GM21786 (cell line): ENCODE measurements around the gene FANCE.

Experiments
- ATAC-seq: cut with Tn5 transposase; IDR thresholded peaks from one replicate; pipeline ENCODE4 v1.9.1; 2021; ENCODE audit not compliant: unreplicated experiment

Gene FANCE

GRCh38 chr6:35483062-35483461, 30.9 kb downstream of the FANCE start:
- ATAC-seq, result no peak

DNA sequence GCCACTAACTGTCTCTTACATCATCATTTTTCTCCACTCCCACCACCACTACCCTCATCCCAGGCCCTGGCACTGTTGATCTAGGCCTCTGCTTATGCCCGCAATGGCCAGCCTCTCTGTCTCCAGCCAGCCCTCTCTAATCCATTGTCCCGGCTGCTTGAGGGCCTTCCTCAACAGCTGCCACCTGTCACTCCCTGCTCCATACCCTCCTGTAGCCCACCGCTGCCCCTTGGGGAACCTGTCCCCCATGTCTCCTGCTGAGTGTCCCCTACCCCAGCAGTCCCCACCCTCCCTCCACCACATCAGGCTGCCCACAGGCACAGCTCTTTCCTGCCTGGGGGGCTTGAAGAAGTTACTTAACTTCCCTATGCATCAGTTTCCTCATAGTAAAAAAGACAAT, 31.4 kb downstream of the FANCE start:
- no peak for ATAC-seq

- no peak for ATAC-seq
Measured at GRCh38 chr6:35483893-35484645, 31.9 kb downstream of the FANCE start.

DNA sequence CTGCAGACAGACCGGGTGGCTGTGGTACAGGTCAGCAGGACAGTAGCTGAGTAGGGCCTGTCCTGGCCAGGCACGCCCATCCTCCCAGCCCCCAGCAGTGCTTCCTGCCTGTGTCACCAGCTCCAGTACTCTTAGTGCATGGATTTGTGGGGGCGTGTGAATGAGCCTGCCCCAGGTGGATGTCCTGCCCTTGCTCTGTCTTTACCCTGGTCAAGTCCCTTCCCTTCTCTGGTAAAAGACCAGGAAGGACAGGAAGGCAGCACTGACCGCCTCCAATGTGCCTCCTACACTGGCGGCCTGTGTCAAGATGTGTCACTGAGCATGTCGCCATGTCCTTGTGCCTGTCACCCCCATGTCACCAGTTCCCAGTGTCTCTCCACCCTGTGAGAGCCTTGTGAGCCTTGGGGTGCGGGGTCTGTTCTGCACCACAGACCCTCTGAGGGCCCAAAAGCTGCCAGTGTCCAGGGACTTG, 32.8 kb downstream of the FANCE start:
- no peak for ATAC-seq

DNA sequence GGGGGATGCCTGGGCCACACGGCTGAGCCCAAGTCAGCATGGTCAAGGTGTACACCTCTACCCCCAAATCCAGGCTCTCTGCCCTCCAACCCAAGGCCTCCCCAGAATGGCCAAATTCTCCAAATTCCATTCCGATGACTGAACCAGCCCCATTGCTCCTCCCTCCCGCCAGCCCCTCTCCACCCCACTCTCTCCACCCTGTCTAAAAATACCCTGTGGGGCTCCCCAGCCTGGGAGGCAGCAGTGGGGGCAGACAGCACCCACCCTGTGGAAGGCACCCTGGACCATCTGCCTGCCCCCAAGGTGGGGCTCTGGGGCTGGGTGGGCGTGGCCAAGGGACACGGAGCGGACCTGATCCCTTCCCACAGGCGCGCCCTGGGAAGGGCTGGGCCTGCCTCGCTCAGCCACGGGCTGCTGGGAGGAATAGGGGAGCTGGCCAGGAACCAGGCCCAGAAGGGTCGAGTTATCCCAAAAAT, 33.3 kb downstream of the FANCE start:
- no peak for ATAC-seq

GRCh38 chr6:35486005-35486925, 34.1 kb downstream of the FANCE start:
- no peak for ATAC-seq

- no peak for ATAC-seq
Measured at GRCh38 chr6:35487658-35488516, 35.7 kb downstream of the FANCE start.

- ATAC-seq, result no peak
Measured at GRCh38 chr6:35488517-35488862, 36.4 kb downstream of the FANCE start.

GRCh38 chr6:35489066-35489465, 36.9 kb downstream of the FANCE start:
- no peak for ATAC-seq

DNA sequence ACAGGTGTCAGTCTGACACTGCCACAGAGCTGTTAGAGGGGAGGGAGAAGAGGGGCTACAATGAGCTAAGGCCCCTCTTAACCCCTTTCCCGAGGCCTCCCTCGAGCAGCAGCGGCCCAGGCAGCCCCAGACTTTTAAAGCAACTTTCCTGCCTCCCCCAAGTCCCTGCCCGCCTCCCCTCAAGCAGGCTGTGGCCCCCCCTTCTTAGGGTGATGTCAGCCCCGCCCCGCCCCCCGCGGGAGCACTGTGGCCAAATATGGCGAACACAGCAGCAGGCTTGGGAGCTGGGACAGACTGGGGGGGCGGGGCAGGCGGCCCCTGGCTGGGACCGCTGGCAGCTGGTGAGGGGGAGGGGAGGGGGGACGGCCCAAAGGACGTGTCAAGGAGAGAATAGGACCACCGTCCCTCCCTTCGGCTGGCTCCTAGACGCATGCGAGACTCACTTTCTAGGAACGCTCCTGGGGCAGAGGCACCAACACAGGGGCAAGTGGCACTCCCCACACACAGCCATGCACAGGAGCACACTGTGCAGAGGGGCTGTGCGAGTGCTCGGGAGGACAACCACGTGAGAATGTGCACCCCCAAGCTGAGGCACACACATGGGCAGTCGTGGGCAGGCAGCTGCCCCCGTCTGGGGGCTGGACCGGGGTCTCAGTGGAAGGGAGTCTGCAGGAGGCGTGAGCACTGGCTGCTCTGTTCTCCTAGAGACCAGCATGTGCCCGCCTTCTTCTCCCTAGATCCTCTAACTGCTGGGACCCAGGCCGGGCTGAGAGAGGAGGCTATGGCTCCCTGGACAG, 38.1 kb downstream of the FANCE start:
- no peak for ATAC-seq

DNA sequence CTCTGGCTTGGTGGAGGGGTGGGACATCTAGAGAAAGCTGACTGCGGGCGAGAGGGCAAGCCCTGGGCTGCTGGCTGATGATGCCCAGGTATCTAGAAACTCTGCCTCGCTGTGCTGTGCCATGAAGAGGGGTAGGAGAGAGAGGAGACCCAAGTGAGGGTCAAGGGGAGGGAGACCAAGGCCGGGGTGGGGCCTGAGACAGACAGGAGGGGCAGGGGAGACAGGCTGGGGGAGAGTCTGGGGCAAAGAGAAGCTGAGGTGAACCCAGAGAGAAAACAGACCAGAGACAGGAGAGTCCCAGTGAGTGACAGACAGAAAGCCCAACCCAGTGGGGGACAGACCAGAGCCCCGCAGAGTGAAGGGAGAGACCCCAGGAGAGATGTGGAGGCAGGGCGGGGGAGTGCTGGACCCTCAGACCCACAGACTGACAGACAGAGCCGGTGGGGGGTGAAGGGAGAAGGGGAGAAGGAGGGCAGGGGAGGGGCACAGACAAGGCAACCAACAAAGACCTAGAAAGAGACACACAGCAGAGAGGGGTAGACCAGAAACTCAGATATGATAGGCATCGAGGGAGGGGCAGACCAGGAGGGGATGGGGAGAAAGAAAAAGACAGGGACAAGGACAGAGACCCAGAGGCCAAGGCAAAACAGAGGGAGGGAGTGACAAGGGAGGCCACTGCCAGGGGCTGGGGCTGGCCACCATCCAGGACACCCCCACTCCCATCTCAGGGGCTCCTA, 38.9 kb downstream of the FANCE start:
- no peak for ATAC-seq

- no peak for ATAC-seq
Measured at GRCh38 chr6:35491558-35492257, 39.6 kb downstream of the FANCE start.

GRCh38 chr6:35492258-35492973, 40.3 kb downstream of the FANCE start:
- no peak for ATAC-seq

DNA sequence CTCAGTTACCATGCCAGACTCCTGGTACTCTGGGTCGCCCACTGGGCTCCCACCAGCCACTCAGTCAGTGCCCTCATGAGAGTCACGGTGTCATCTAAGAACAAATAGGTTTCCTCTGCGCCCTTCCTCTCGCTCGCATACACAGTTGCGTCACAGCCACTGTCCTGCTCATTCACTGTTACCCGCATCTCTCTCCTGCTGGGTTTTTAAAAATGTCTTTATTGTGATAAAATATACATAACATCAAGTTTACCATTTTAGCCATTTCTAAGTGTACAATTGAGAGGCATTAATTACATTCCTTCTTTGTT, 40.8 kb downstream of the FANCE start:
- no peak for ATAC-seq

GRCh38 chr6:35493307-35493983, 41.3 kb downstream of the FANCE start:
- ATAC-seq, result no peak

- ATAC-seq, result no peak
Measured at GRCh38 chr6:35494161-35494563, 42.0 kb downstream of the FANCE start.

DNA sequence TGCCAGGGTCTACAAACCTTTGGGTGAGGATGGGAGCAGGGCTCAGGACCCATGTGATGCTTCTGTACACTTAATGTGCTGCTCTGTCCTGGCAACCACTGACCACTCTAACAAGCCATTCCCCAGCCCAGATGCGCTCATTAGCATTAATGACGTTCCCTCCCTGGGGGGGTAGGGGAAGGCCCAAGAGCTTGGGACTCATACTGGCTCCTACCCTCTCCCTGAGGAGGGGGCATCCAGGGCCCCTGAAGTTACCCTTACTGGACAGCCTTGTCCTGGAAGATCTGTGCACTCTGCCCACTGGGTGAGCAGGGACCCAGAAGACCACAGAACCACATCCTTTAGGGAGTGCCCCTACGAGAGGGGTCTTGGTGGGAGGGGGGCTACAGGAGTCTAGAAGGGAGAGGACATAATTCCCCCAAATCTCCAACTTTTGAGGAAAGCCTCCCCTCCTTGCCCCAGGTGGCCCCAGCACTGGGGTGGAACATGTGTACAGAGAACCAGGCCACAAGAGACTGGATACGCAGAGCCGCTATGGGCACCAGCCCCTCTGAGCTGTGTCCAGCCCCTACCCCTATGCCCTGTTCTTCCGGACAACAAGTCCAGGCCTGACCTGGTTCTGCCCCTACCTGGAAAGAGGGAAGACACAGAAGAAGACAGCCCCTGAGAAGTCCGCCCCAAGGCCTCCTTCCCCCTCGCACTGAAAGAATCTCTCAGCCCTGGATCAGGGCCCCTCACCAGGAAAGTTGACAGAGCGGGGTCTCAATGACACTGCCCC, 43.3 kb downstream of the FANCE start:
- no peak for ATAC-seq
